IMR-90 (cell line): ENCODE results near the gene LCNL1. TPM values are rescaled to one million over a fixed set of nuclear protein-coding genes. Genes with fewer than 3 reads are reported as not detected.

Source experiments
- ATAC-seq: fragments of 200-7000 bp; cut with Tn5 transposase; 2 replicates; pipeline ENCODE4 v1.9.1; 2020; ENCODE audit warnings: low read depth, mild to moderate bottlenecking, moderate library complexity
- BruUV-seq: library from RNA; stranded (reverse); fragments of 400-500 nt; replicated peaks from 2 replicates; lab custom pipeline; 2021; lab: Mats Ljungman, UMichigan
- CTCF ChIA-PET: fragments of 300-600 bp; formaldehyde crosslinking; extraction: SDS; loops from one replicate; lab custom pipeline; 2021; ENCODE audit warnings: antibody characterized with exemption; lab: Yijun Ruan, JAX
- POLR2A ChIA-PET: fragments of 300-600 bp; sonication (Branson Sonifier 250); formaldehyde crosslinking; loops from one replicate; lab custom pipeline; 2022; ENCODE audit warnings: antibody characterized with exemption; ENCODE audit not compliant: unreplicated experiment; lab: Charles Lee
- DNase-seq: peaks from one replicate; pipeline ENCODE4 v3.0.0; 2013
- H2AFZ ChIP-seq: replicated peaks from 2 replicates; pipeline ENCODE3; 2013; ENCODE audit warnings: low read length, mild to moderate bottlenecking; ENCODE audit not compliant: poor library complexity
- H2AK5ac ChIP-seq: 2 replicates; pipeline ENCODE4 v1.6.1; 2013; ENCODE audit warnings: low read depth, low read length, inconsistent platforms
- H2AK9ac ChIP-seq: replicated peaks from 2 replicates; pipeline ENCODE3; 2013; ENCODE audit warnings: mild to moderate bottlenecking, low read depth, low read length, moderate library complexity; ENCODE audit not compliant: poor library complexity
- H2BK120ac ChIP-seq: 2 replicates; pipeline ENCODE4 v1.6.1; 2013; ENCODE audit warnings: low read depth, low read length, inconsistent platforms
- H2BK15ac ChIP-seq: 3 replicates; pipeline ENCODE4 v1.6.1; 2013; ENCODE audit warnings: low read depth, low read length, inconsistent platforms
- H2BK20ac ChIP-seq: 2 replicates; pipeline ENCODE4 v1.6.1; 2013; ENCODE audit warnings: low read depth, mild to moderate bottlenecking, inconsistent platforms, low read length, moderate library complexity
- H2BK5ac ChIP-seq: 2 replicates; pipeline ENCODE4 v1.6.1; 2013; ENCODE audit warnings: mild to moderate bottlenecking, low read depth, low read length, inconsistent platforms; ENCODE audit not compliant: poor library complexity, severe bottlenecking
- H3K14ac ChIP-seq: replicated peaks from 2 replicates; pipeline ENCODE4 v1.6.1; 2013; ENCODE audit warnings: low read depth, low read length, inconsistent platforms
- H3K18ac ChIP-seq: 2 replicates; pipeline ENCODE4 v1.6.1; 2013; ENCODE audit warnings: low read depth, low read length, control low read depth
- H3K23ac ChIP-seq: 2 replicates; pipeline ENCODE4 v1.6.1; 2013; ENCODE audit warnings: low read depth, low read length, inconsistent platforms
- H3K27ac ChIP-seq: 2 replicates; pipeline ENCODE4 v1.5.1; 2013; ENCODE audit warnings: mild to moderate bottlenecking, control low read depth, low read length; ENCODE audit not compliant: insufficient read depth
- H3K27me3 ChIP-seq: 2 replicates; pipeline ENCODE4 v1.6.1; 2013; ENCODE audit warnings: low read length; ENCODE audit not compliant: control insufficient read depth, insufficient read depth
- H3K36me3 ChIP-seq: 2 replicates; pipeline ENCODE4 v1.6.1; 2013; ENCODE audit warnings: low read length, mixed read lengths; ENCODE audit not compliant: control insufficient read depth, insufficient read depth
- H3K4ac ChIP-seq: 2 replicates; pipeline ENCODE4 v1.6.1; 2013; ENCODE audit warnings: low read depth, low read length, inconsistent platforms
- H3K4me1 ChIP-seq: 2 replicates; pipeline ENCODE4 v1.6.1; 2013; ENCODE audit warnings: low read length, mixed read lengths; ENCODE audit not compliant: control insufficient read depth, insufficient read depth
- H3K4me2 ChIP-seq: 2 replicates; pipeline ENCODE4 v1.6.1; 2013; ENCODE audit warnings: low read depth, mild to moderate bottlenecking, control low read depth, low read length, moderate library complexity
- H3K4me3 ChIP-seq: 2 replicates; pipeline ENCODE4 v1.5.1; 2013; ENCODE audit warnings: low read depth, mild to moderate bottlenecking, control low read depth, low read length, moderate library complexity; ENCODE audit not compliant: insufficient read depth
- H3K56ac ChIP-seq: 2 replicates; pipeline ENCODE4 v1.6.1; 2013; ENCODE audit warnings: low read length, inconsistent platforms; ENCODE audit not compliant: insufficient read depth; ENCODE audit errors: extremely low read depth
- H3K79me1 ChIP-seq, 2 experiments: 2 replicates each; pipeline ENCODE4 v1.6.1; 2013; ENCODE audit warnings: low read length in 2 of 2, inconsistent platforms in 1 of 2, low read depth in 1 of 2
- H3K9ac ChIP-seq: 2 replicates; pipeline ENCODE4 v1.6.1; 2013; ENCODE audit warnings: low read depth, low read length, control low read depth
- H3K9me1 ChIP-seq: 2 replicates; pipeline ENCODE4 v1.6.1; 2013; ENCODE audit warnings: low read length, inconsistent platforms; ENCODE audit not compliant: insufficient read depth
- H3K9me3 ChIP-seq: 2 replicates; pipeline ENCODE4 v1.6.1; 2013; ENCODE audit warnings: low read length; ENCODE audit not compliant: control insufficient read depth, insufficient read depth
- H4K20me1 ChIP-seq: 2 replicates; pipeline ENCODE4 v1.6.1; 2013; ENCODE audit warnings: low read length, inconsistent platforms; ENCODE audit not compliant: insufficient read depth
- H4K5ac ChIP-seq: 2 replicates; pipeline ENCODE4 v1.6.1; 2013; ENCODE audit warnings: mild to moderate bottlenecking, low read depth, low read length, control low read depth
- H4K8ac ChIP-seq, 2 experiments: 2 replicates each; pipeline ENCODE4 v1.6.1; 2013; ENCODE audit warnings: low read depth in 2 of 2, low read length in 2 of 2, control low read depth in 1 of 2, inconsistent platforms in 1 of 2
- H4K91ac ChIP-seq: 2 replicates; pipeline ENCODE4 v1.6.1; 2013; ENCODE audit warnings: low read depth, low read length, inconsistent platforms; ENCODE audit not compliant: insufficient read depth
- BHLHE40 ChIP-seq: fragments of 150-350 bp; IDR thresholded peaks from 2 replicates; pipeline ENCODE4 v1.6.1; 2016; ENCODE audit warnings: mild to moderate bottlenecking, low read depth, low read length
- FOS ChIP-seq: fragments of 150-350 bp; IDR thresholded peaks from 2 replicates; pipeline ENCODE4 v1.6.1; 2016; ENCODE audit warnings: low read depth, low read length
- MAFK ChIP-seq: IDR thresholded peaks from 2 replicates; pipeline ENCODE4 v1.6.1; 2012; ENCODE audit warnings: low read depth, low read length, improper control_type of control experiment
- MAZ ChIP-seq: IDR thresholded peaks from 2 replicates; pipeline ENCODE4 v1.6.1; 2012; ENCODE audit warnings: low read depth, mild to moderate bottlenecking, low read length, improper control_type of control experiment, moderate library complexity, borderline replicate concordance
- NFE2L2 ChIP-seq: fragments of 150-350 bp; IDR thresholded peaks from 2 replicates; pipeline ENCODE4 v1.6.1; 2016; ENCODE audit warnings: low read depth, mild to moderate bottlenecking, low read length
- POLR2A ChIP-seq: IDR thresholded peaks from 2 replicates; pipeline ENCODE4 v1.6.1; 2012; ENCODE audit warnings: mild to moderate bottlenecking, low read depth, low read length
- RAD21 ChIP-seq: IDR thresholded peaks from 2 replicates; pipeline ENCODE4 v1.6.1; 2012; ENCODE audit warnings: low read length, improper control_type of control experiment
- RCOR1 ChIP-seq: IDR thresholded peaks from 2 replicates; pipeline ENCODE4 v1.6.1; 2012; ENCODE audit warnings: mild to moderate bottlenecking, low read length, improper control_type of control experiment; ENCODE audit not compliant: insufficient replicate concordance
- RFX5 ChIP-seq: IDR thresholded peaks from 2 replicates; pipeline ENCODE4 v1.8.0; 2012; ENCODE audit warnings: low read depth, mild to moderate bottlenecking, low read length, moderate library complexity
- SMC3 ChIP-seq: fragments of 150-350 bp; IDR thresholded peaks from 2 replicates; pipeline ENCODE4 v1.6.1; 2016; ENCODE audit warnings: low read depth, mild to moderate bottlenecking, antibody characterized with exemption, low read length, moderate library complexity
- WGBS, 2 experiments: methylation state at CpG; one replicate each; pipeline versions ENCODE4 v1.1.5 to v1.1.7; 2013; ENCODE audit warnings: missing lambda C conversion rate in 2 of 2; ENCODE audit not compliant: insufficient read length in 1 of 2; ENCODE audit errors: extremely low coverage in 2 of 2; 5-methylcytosine and 5-hydroxymethylcytosine counted together
- dilution Hi-C: fragments of 300-500 bp; cut with HindIII; formaldehyde crosslinking; loops from one replicate; pipeline ENCODE4 v1.14.3; 2018; ENCODE audit warnings: low sequenced_read_pairs; ENCODE audit not compliant: unreplicated experiment
- in situ Hi-C: fragments of 300-500 bp; cut with MboI; formaldehyde crosslinking; loops from 3 replicates; pipeline ENCODE4 v1.14.3; 2019; ENCODE audit warnings: low sequenced_read_pairs, inconsistent platforms, mixed read lengths
- intact Hi-C: fragments of 100-400 bp; cut with micrococcal nuclease; formaldehyde crosslinking; loops from 2 replicates; pipeline ENCODE4 v1.10.0; 2022
- polyA plus RNA-seq, 3 experiments: library from polyadenylated mRNA; depleted of rRNA; stranded (reverse); fragments of >200 nt; gene quantifications; 2 replicates each; pipeline ENCODE4 v1.2.3, GENCODE V29; 2012; ENCODE audit warnings: low replicate concordance in 1 of 3
- total RNA-seq: library from RNA; depleted of rRNA; stranded (reverse); fragments of >200 nt; gene quantifications from 2 replicates; pipeline ENCODE4 v1.2.3, GENCODE V29; 2012
- TF ChIP-seq, protein P1 (sequence below): fragments of 150-350 bp; IDR thresholded peaks from 2 replicates; pipeline ENCODE4 v1.6.1; 2017; ENCODE audit warnings: mild to moderate bottlenecking, antibody characterized with exemption, low read length, low read depth
- TF ChIP-seq, protein P2 (sequence below): fragments of 150-350 bp; IDR thresholded peaks from 2 replicates; pipeline ENCODE4 v1.6.1; 2016; ENCODE audit warnings: low read depth, mild to moderate bottlenecking, low read length, moderate library complexity, borderline replicate concordance
- TF ChIP-seq, protein P3 (sequence below): conservative IDR thresholded peaks from 2 replicates; pipeline ENCODE4 v1.5.1; 2012; ENCODE audit warnings: mild to moderate bottlenecking, low read depth, low read length, improper control_type of control experiment

Gene LCNL1
- total and polyA plus RNA-seq, 2 of the 4 experiments (the other 2 are of a cell fraction) = 0.15 TPM; not detected in 1

DNA sequence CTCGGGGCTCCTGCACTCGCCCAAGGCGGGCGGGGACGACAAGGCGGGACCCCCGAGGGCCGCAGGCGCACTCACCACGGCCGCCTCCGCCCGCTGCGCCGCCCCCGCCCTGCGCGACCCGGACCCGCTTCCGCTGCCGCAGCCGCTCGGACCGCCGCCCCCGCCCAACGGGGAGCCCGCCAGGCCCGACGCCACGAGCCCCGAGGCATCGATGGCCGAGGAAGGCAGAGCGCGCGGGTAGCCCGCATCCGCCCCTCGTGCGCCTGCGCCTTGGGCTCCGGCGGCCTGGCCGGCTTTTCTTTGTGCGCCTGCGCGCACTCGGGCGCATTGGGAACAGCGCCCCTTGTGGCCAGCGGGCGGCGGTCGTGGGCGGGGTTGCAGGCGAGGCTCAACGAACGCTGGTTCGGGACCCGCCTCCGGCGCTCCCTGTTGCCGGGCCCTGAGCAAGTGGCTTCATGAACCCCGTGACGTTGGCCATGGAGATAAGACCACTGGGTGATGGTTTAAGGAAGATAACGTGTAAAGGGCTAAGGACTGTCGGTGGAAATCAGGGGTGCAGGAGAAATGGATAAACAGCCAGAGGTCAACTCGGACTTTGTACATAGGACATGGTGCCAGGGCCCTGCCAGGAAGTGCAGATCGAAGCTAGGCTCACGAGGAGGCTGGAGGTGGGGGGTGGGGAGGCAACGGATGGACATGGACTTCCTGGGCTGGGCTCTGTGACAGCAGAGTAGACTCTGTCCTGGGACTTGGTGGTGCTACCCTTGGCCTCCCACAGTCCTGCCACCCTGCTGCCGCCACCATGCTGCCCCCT lies 38.1 kb upstream of the LCNL1 start, which contains the start of the genes C8G and FBXW5:
TSS of gene C8G (plus strand) at position 725 of the 814 bp plus-strand sequence. CDS start at position 803, 78 bp downstream.
TSS of gene FBXW5 (minus strand) at position 220 of the 814 bp plus-strand sequence. CDS start 655 bp downstream, outside the sequence.
- Histone ChIP-seq H2BK5ac (peak within 1 kb of the TSS; percentile 88), H3K18ac (peak within 1 kb of the TSS; percentile 25; the same call in 1 of the 2 replicates), H3K79me1 (peaks cover 5 to 35% of the 10 kb centered on the region in 2 experiments), H2AFZ (peak within 1 kb of the TSS; percentile 91), H3K23ac (peak within 1 kb of the TSS; percentile 56), H2BK120ac (peak within 1 kb of the TSS; percentile 64; the same call in 1 of the 2 replicates), H3K9ac (peak within 1 kb of the TSS; percentile 96), H4K8ac (peak within 1 kb of the TSS; percentile 61 to 93; a peak in 2 of 4 replicates), H3K14ac (peak within 1 kb of the TSS; percentile 81), H3K27ac (peak within 1 kb of the TSS; percentile 97), H3K9me1 (peaks cover 8% of the 10 kb centered on the region), H3K4me3 (peak within 1 kb of the TSS; percentile 79), H2BK15ac (no peak within 1 kb of the TSS), H2BK20ac (no peak within 1 kb of the TSS), H3K9me3 (no peaks in the 10 kb centered on the region), H4K91ac (peak within 1 kb of the TSS; percentile 68), H2AK5ac (peak within 1 kb of the TSS; percentile 85), H2AK9ac (peak within 1 kb of the TSS; percentile 100), H3K4ac (peak within 1 kb of the TSS; percentile 88), H3K36me3 (peaks cover 33% of the 10 kb centered on the region), H3K56ac (no peak within 1 kb of the TSS), H3K4me2 (peak within 1 kb of the TSS; percentile 86), H3K4me1 (peaks cover 4% of the 10 kb centered on the region), H4K20me1 (peaks cover 22% of the 10 kb centered on the region), H4K5ac (peak within 1 kb of the TSS; percentile 73), H3K27me3 (no peaks in the 10 kb centered on the region)
- in situ Hi-C loops (no loop called here), intact Hi-C loops (loop anchor here (2.0 kb wide), 1 partner anchor 96 kb away; the partner anchor contains the start of gene PHPT1), dilution Hi-C loops (no loop called here)
- ChIA-PET CTCF (interaction anchor here (0.6 to 1.0 kb wide), 3 partner anchors 13 to 42 kb away, joined by 3 to 4 read pairs (median 3); no protein-coding TSS in a partner anchor), POLR2A (no interaction called here)
- no TSS peak for BruUV-seq
- WGBS, 2 experiments = 1% methylated on average over 66 of the region's 74 CpGs; no CpG with 5 or more reads in 1 of the 2 experiments
- DNase-seq = peak; percentile 89
- peak; percentile 91 for ATAC-seq
- TF ChIP-seq RCOR1 (peak; percentile 93), MAZ (peak; percentile 98), RAD21 (peak; percentile 31), POLR2A (no peak; the same call in 1 of the 2 replicates), RFX5 (no peak), FOS (no peak), BHLHE40 (no peak), MAFK (no peak), NFE2L2 (no peak), SMC3 (no peak)
- TF ChIP-seq, protein P1, sequence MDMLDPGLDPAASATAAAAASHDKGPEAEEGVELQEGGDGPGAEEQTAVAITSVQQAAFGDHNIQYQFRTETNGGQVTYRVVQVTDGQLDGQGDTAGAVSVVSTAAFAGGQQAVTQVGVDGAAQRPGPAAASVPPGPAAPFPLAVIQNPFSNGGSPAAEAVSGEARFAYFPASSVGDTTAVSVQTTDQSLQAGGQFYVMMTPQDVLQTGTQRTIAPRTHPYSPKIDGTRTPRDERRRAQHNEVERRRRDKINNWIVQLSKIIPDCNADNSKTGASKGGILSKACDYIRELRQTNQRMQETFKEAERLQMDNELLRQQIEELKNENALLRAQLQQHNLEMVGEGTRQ = peak; percentile 23; the same call in 1 of the 2 replicates
- TF ChIP-seq, protein P2, sequence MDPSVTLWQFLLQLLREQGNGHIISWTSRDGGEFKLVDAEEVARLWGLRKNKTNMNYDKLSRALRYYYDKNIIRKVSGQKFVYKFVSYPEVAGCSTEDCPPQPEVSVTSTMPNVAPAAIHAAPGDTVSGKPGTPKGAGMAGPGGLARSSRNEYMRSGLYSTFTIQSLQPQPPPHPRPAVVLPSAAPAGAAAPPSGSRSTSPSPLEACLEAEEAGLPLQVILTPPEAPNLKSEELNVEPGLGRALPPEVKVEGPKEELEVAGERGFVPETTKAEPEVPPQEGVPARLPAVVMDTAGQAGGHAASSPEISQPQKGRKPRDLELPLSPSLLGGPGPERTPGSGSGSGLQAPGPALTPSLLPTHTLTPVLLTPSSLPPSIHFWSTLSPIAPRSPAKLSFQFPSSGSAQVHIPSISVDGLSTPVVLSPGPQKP = no peak
- TF ChIP-seq, protein P3, sequence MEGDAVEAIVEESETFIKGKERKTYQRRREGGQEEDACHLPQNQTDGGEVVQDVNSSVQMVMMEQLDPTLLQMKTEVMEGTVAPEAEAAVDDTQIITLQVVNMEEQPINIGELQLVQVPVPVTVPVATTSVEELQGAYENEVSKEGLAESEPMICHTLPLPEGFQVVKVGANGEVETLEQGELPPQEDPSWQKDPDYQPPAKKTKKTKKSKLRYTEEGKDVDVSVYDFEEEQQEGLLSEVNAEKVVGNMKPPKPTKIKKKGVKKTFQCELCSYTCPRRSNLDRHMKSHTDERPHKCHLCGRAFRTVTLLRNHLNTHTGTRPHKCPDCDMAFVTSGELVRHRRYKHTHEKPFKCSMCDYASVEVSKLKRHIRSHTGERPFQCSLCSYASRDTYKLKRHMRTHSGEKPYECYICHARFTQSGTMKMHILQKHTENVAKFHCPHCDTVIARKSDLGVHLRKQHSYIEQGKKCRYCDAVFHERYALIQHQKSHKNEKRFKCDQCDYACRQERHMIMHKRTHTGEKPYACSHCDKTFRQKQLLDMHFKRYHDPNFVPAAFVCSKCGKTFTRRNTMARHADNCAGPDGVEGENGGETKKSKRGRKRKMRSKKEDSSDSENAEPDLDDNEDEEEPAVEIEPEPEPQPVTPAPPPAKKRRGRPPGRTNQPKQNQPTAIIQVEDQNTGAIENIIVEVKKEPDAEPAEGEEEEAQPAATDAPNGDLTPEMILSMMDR = peak; percentile 98
